Amygdala (tissue), 56 donors: Measurements from ENCODE around the gene GLT6D1.
"Not testable (repeated sequence)": the region's sequence is repeated elsewhere in the genome, so short reads cannot be mapped to it uniquely, and the experiment has no call there.

Experiments
- DNase-seq, 56 donors: peaks; one replicate each; lab custom pipeline; 2025; lab: John Stamatoyannopoulos, UW

The GLT6D1 gene

GRCh38 chr9:135665795-135666189 lies 26.5 kb upstream of the GLT6D1 start:
- DNase-seq, result no peak

GRCh38 chr9:135664801-135665794 lies 25.8 kb upstream of the GLT6D1 start:
- no peak for DNase-seq

- no peak for DNase-seq
These were observed 24.9 kb upstream of the GLT6D1 start for GRCh38 chr9:135664266-135664665.

GRCh38 chr9:135663857-135664256 lies 24.5 kb upstream of the GLT6D1 start:
- no peak for DNase-seq

- DNase-seq, result no peak
These were observed 24.1 kb upstream of the GLT6D1 start for GRCh38 chr9:135663451-135663770.

- peak in 26 of 56 donors; percentile 4 to 69 (median 36) for DNase-seq
These were observed 23.6 kb upstream of the GLT6D1 start, which contains the start of gene LCN9 for GRCh38 chr9:135662758-135663450. Gene LCN9, plus strand, starts transcription at chr9:135663309. Its CDS starts 13 bp downstream, at chr9:135663322.

GRCh38 chr9:135661816-135662560 lies 22.6 kb upstream of the GLT6D1 start:
- DNase-seq, result no peak

GRCh38 chr9:135660407-135660806 lies 21.1 kb upstream of the GLT6D1 start:
- DNase-seq, result no peak

- DNase-seq, result no peak
These were observed 19.9 kb upstream of the GLT6D1 start for GRCh38 chr9:135659252-135659651.

- no peak for DNase-seq
These were observed 18.1 kb upstream of the GLT6D1 start for GRCh38 chr9:135657416-135657815.

- DNase-seq, result no peak
These were observed 16.0 kb upstream of the GLT6D1 start for GRCh38 chr9:135655317-135655716.

- DNase-seq, result no peak
These were observed 11.1 kb upstream of the GLT6D1 start for GRCh38 chr9:135650408-135650807.

- no peak for DNase-seq
These were observed 10.2 kb upstream of the GLT6D1 start for GRCh38 chr9:135649508-135649907.

GRCh38 chr9:135648494-135649410 lies 9.4 kb upstream of the GLT6D1 start:
- DNase-seq, result no peak

GRCh38 chr9:135647884-135648283 lies 8.5 kb upstream of the GLT6D1 start:
- DNase-seq, result no peak

- DNase-seq, result no peak
These were observed 5.4 kb upstream of the GLT6D1 start for GRCh38 chr9:135644631-135645218.

GRCh38 chr9:135641745-135642144 lies 2.4 kb upstream of the GLT6D1 start:
- DNase-seq, result no peak

GRCh38 chr9:135641047-135641446 lies 1.7 kb upstream of the GLT6D1 start:
- DNase-seq, result no peak

GRCh38 chr9:135636930-135637530 lies 2.3 kb downstream of the GLT6D1 start:
- DNase-seq, result not testable (repeated sequence)
